ENCODE measurements around the gene ATE1. TPM values are rescaled to one million over a fixed set of nuclear protein-coding genes. Genes with fewer than 3 reads are reported as not detected.

The ATE1 gene
- total and polyA plus RNA-seq, 2 donors (not counting 1 experiment from before 2014, with no cell fraction given) = 8.2 to 32.0 TPM

DNA sequence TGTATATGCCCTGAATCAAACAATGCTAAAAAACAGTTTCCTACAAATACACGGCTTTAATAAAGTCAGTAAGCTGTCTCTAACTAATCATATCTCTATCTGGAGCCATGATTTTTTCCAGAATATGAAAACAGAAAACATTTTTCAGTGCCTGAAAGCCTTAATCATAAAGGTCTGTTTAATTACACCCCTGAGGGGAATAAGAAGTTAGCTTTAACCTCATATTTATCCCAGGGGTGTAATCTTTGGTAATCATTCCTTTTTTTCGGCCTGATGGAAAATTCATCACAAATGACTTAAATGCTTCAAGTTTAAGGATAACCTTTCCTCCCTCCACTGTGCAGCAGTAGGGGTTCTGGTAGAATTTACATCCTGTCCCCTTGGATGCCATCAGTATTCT lies 124.2 kb downstream of the ATE1 start:
- no peaks in the 10 kb centered on the region for H4K20me1 ChIP-seq (ENCODE audit: control insufficient read depth, insufficient read depth, low read length, poor library complexity, severe bottlenecking)
- H3K4me2 ChIP-seq (replicated peaks; ENCODE audit: low read depth, low read length, poor library complexity, severe bottlenecking) = no peak overlapping the region
- no peak overlapping the region for H2AFZ ChIP-seq (ENCODE audit: insufficient read depth, low read depth, low read length, poor library complexity, severe bottlenecking)
- no peaks in the 10 kb centered on the region for H3K9me3 ChIP-seq (ENCODE audit: control extremely low read depth in 1 of 3, control insufficient read depth in 2 of 3, insufficient read depth in 1 of 3, low read length in 2 of 3)
- intact Hi-C loops (cut with micrococcal nuclease) = no loop called here
- TF ChIP-seq EZH2 (IDR thresholded peaks at IDR 0.05; ENCODE audit: borderline replicate concordance, insufficient read depth, low read depth, low read length, poor library complexity, severe bottlenecking) = no peak
- TF ChIP-seq CTCF (IDR thresholded peaks at IDR 0.05) = no peak
- Mint-ChIP-seq H3K27me3 (no peaks in the 10 kb centered on the region), H3K4me1 (no peaks in the 10 kb centered on the region), H3K4me3 (no peak overlapping the region), H3K9me3 (ENCODE audit: insufficient read depth) (no peaks in the 10 kb centered on the region), H3K27ac (no peak overlapping the region)
- no peak overlapping the region for H3K4me3 ChIP-seq (ENCODE audit: control extremely low read depth in 1 of 5, extremely low read depth in 1 of 5, insufficient read depth in 1 of 5, low read depth in 2 of 5, low read length in 4 of 5)
- POLR2A ChIA-PET = no interaction called here
- H3K9ac ChIP-seq (ENCODE audit: low read length) = no peak overlapping the region
- H3K4me1 ChIP-seq (ENCODE audit: control insufficient read depth in 2 of 2, insufficient read depth in 2 of 2, low read length in 2 of 2) = no peaks in the 10 kb centered on the region
- H3K79me2 ChIP-seq (ENCODE audit: control insufficient read depth, insufficient read depth, low read length) = no peaks in the 10 kb centered on the region
- no peaks in the 10 kb centered on the region for H3K27me3 ChIP-seq (replicated peaks in 1 of 4; ENCODE audit: control extremely low read depth in 1 of 4, control insufficient read depth in 3 of 4, insufficient read depth in 4 of 4, low read length in 3 of 4)
- no peak for DNase-seq
- no peak for ATAC-seq (ENCODE audit: low read depth)
- H3K27ac ChIP-seq (ENCODE audit: low read length in 2 of 2) = no peak overlapping the region
- CTCF ChIA-PET = no interaction called here
- no peaks in the 10 kb centered on the region for H3K36me3 ChIP-seq (replicated peaks in 1 of 2; ENCODE audit: control extremely low read depth in 1 of 2, control insufficient read depth in 1 of 2, extremely low read depth in 1 of 2, insufficient read depth in 2 of 2, low read length in 1 of 2)
- 100% methylated on average over 1 of the region's 2 CpGs for WGBS (ENCODE audit: insufficient coverage)

DNA sequence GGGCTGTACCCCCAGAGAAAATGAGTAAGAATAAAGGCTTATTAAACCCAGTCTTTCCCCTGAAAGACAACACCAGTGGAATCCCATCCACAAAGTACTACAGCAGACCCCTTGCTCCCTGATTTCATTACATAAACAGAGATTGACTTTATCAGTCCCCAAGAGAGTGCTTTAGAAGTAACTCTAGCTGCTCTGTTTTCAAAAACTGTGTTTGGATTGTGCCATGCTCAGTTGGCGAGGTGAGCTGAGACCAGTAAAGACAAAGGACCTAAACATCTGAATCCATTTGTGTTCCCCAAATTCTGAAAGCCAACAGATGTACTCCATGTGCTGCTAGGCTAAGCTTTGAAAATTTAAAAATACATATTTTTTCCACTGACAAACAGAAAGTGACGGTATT lies 127.0 kb downstream of the ATE1 start:
- Mint-ChIP-seq H3K4me1 (no peaks in the 10 kb centered on the region), H3K27ac (no peak overlapping the region), H3K4me3 (no peak overlapping the region), H3K27me3 (no peaks in the 10 kb centered on the region), H3K9me3 (ENCODE audit: insufficient read depth) (no peaks in the 10 kb centered on the region)
- no peak for TF ChIP-seq EZH2 (IDR thresholded peaks at IDR 0.05; ENCODE audit: borderline replicate concordance, insufficient read depth, low read depth, low read length, poor library complexity, severe bottlenecking)
- no peak for TF ChIP-seq CTCF (IDR thresholded peaks at IDR 0.05)
- H3K27ac ChIP-seq (ENCODE audit: low read length in 2 of 2) = no peak overlapping the region
- CTCF ChIA-PET = no interaction called here
- no peaks in the 10 kb centered on the region for H3K9me3 ChIP-seq (ENCODE audit: control extremely low read depth in 1 of 3, control insufficient read depth in 2 of 3, insufficient read depth in 1 of 3, low read length in 2 of 3)
- no peak overlapping the region for H2AFZ ChIP-seq (ENCODE audit: insufficient read depth, low read depth, low read length, poor library complexity, severe bottlenecking)
- intact Hi-C loops (cut with micrococcal nuclease) = no loop called here
- no peak overlapping the region for H3K9ac ChIP-seq (ENCODE audit: low read length)
- WGBS (ENCODE audit: insufficient coverage) = 100% methylated on average over 1 of the region's 2 CpGs
- DNase-seq (no peak), ATAC-seq (ENCODE audit: low read depth) (no peak)
- H3K36me3 ChIP-seq (replicated peaks in 1 of 2; ENCODE audit: control extremely low read depth in 1 of 2, control insufficient read depth in 1 of 2, extremely low read depth in 1 of 2, insufficient read depth in 2 of 2, low read length in 1 of 2) = no peaks in the 10 kb centered on the region
- no peaks in the 10 kb centered on the region for H4K20me1 ChIP-seq (ENCODE audit: control insufficient read depth, insufficient read depth, low read length, poor library complexity, severe bottlenecking)
- no peaks in the 10 kb centered on the region for H3K4me1 ChIP-seq (ENCODE audit: control insufficient read depth in 2 of 2, insufficient read depth in 2 of 2, low read length in 2 of 2)
- H3K4me3 ChIP-seq (ENCODE audit: control extremely low read depth in 1 of 5, extremely low read depth in 1 of 5, insufficient read depth in 1 of 5, low read depth in 2 of 5, low read length in 4 of 5) = no peak overlapping the region
- no peak overlapping the region for H3K4me2 ChIP-seq (replicated peaks; ENCODE audit: low read depth, low read length, poor library complexity, severe bottlenecking)
- H3K27me3 ChIP-seq (replicated peaks in 1 of 4; ENCODE audit: control extremely low read depth in 1 of 4, control insufficient read depth in 3 of 4, insufficient read depth in 4 of 4, low read length in 3 of 4) = no peaks in the 10 kb centered on the region
- H3K79me2 ChIP-seq (ENCODE audit: control insufficient read depth, insufficient read depth, low read length) = no peaks in the 10 kb centered on the region
- POLR2A ChIA-PET = interaction anchor here (0.6 kb wide), 1 partner anchor 641 kb away, joined by 3 read pairs; no protein-coding TSS in a partner anchor

All from B cell (primary cell).